Activated T-cell treated with anti-CD3 and anti-CD28 coated beads, Interleukin-2, amount 50 U/mL, for 72 hours (primary cell): Measurements from ENCODE around the gene DCC. TPM values are rescaled to one million over a fixed set of nuclear protein-coding genes. Genes with fewer than 3 reads are reported as not detected.

Experiments
- ATAC-seq, 2 donors: fragments of 150-1000 bp; cut with Tn5 transposase; replicated peaks in 1 of 2; 2 replicates each; pipeline ENCODE4 v1.10.0; 2021; ENCODE audit warnings: moderate library complexity in 2 of 2, mild to moderate bottlenecking in 1 of 2
- DNase-seq, 2 donors: peaks; one replicate each; pipeline ENCODE4 v3.0.0; 2021 to 2022; ENCODE audit warnings: mixed read lengths in 1 of 2
- H3K27ac Mint-ChIP-seq: one replicate; pipeline ENCODE4 v1.8.0; 2022; ENCODE audit warnings: mild to moderate bottlenecking, moderate library complexity, mixed read lengths
- H3K27me3 Mint-ChIP-seq: one replicate; pipeline ENCODE4 v1.8.0; 2022; ENCODE audit warnings: low read depth, mixed read lengths
- H3K36me3 Mint-ChIP-seq, 2 donors: one replicate each; pipeline ENCODE4 v1.8.0; 2022; ENCODE audit warnings: mixed read lengths in 2 of 2, mild to moderate bottlenecking in 1 of 2; ENCODE audit not compliant: insufficient read depth in 2 of 2
- H3K4me1 Mint-ChIP-seq: one replicate; pipeline ENCODE4 v1.8.0; 2022; ENCODE audit warnings: low read depth, mixed read lengths
- H3K4me3 Mint-ChIP-seq, 2 donors: one replicate each; pipeline ENCODE4 v1.8.0; 2022; ENCODE audit warnings: mild to moderate bottlenecking in 2 of 2, mixed read lengths in 2 of 2, moderate library complexity in 2 of 2
- H3K9me3 Mint-ChIP-seq, 2 donors: one replicate each; pipeline ENCODE4 v1.8.0; 2022; ENCODE audit warnings: mixed read lengths in 2 of 2
- total RNA-seq, 2 donors: library from RNA; stranded (reverse); gene quantifications; one replicate each; pipeline ENCODE4 v1.2.3, GENCODE V29; 2022

The DCC gene
- total RNA-seq, 2 donors from 2014 or later: not detected

GRCh38 chr18:52667463-52668065, 327.6 kb downstream of the DCC start:
- Mint-ChIP-seq H3K9me3 (peaks cover 1 to 3% of the 10 kb centered on the region in 2 donors), H3K4me3 (no peak overlapping the region)
- ATAC-seq: no peak

GRCh38 chr18:52670896-52671295, 330.9 kb downstream of the DCC start:
- no peaks in the 10 kb centered on the region for H3K36me3 Mint-ChIP-seq
- peaks cover 1 to 3% of the 10 kb centered on the region in 2 donors for H3K9me3 Mint-ChIP-seq
- H3K27ac Mint-ChIP-seq: no peak overlapping the region
- no peak overlapping the region for H3K4me3 Mint-ChIP-seq
- ATAC-seq (no peak), DNase-seq (no peak)
- no peaks in the 10 kb centered on the region for H3K4me1 Mint-ChIP-seq
- H3K27me3 Mint-ChIP-seq: no peaks in the 10 kb centered on the region

More at GRCh38 chr18:52667463-52668065, 327.6 kb downstream of the DCC start:
- no peaks in the 10 kb centered on the region for H3K36me3 Mint-ChIP-seq
- H3K27me3 Mint-ChIP-seq: no peaks in the 10 kb centered on the region
- no peaks in the 10 kb centered on the region for H3K4me1 Mint-ChIP-seq
- no peak overlapping the region for H3K27ac Mint-ChIP-seq
- no peak for DNase-seq

GRCh38 chr18:52678034-52678433, 338.0 kb downstream of the DCC start:
- H3K4me3 Mint-ChIP-seq: no peak overlapping the region
- no peaks in the 10 kb centered on the region for H3K4me1 Mint-ChIP-seq
- ATAC-seq (no peak), DNase-seq (no peak)
- H3K9me3 Mint-ChIP-seq: peaks cover 2% of the 10 kb centered on the region in 2 donors
- no peaks in the 10 kb centered on the region for H3K27me3 Mint-ChIP-seq
- H3K27ac Mint-ChIP-seq: no peak overlapping the region
- no peaks in the 10 kb centered on the region for H3K36me3 Mint-ChIP-seq

- Mint-ChIP-seq H3K27ac (no peak overlapping the region), H3K36me3 (no peaks in the 10 kb centered on the region), H3K4me1 (no peaks in the 10 kb centered on the region), H3K27me3 (no peaks in the 10 kb centered on the region), H3K4me3 (no peak overlapping the region), H3K9me3 (peaks cover 2% of the 10 kb centered on the region in 2 donors)
- no peak for DNase-seq
- ATAC-seq: no peak
Measured at GRCh38 chr18:52678551-52678950, 338.6 kb downstream of the DCC start.

DNA sequence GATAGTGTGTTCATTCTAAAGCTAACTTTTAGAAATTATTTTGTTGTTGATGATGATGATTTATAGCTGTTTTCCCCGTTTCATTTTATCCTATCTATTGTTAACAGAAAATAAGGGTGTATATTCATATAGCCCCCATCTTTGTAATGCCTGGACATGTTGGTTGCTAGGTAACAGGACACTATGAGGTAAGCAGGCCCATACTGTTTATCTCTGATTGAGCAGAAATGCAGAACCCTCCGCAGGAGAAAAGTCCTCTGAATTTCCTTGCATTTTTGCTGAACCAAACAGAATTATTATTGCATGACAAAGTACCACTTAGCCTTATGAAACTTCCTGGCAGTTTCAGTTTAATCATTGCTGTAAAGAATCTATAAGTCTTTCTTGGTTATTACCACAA, 339.4 kb downstream of the DCC start:
- DNase-seq (no peak), ATAC-seq (no peak)
- Mint-ChIP-seq H3K4me1 (no peaks in the 10 kb centered on the region), H3K4me3 (no peak overlapping the region), H3K27ac (no peak overlapping the region), H3K27me3 (no peaks in the 10 kb centered on the region), H3K36me3 (no peaks in the 10 kb centered on the region), H3K9me3 (peaks cover 2% of the 10 kb centered on the region in 2 donors)

- no peak for ATAC-seq
- peaks cover 2% of the 10 kb centered on the region in 2 donors for H3K9me3 Mint-ChIP-seq
- no peaks in the 10 kb centered on the region for H3K4me1 Mint-ChIP-seq
- no peaks in the 10 kb centered on the region for H3K27me3 Mint-ChIP-seq
- no peak for DNase-seq
- H3K27ac Mint-ChIP-seq: no peak overlapping the region
- H3K4me3 Mint-ChIP-seq: no peak overlapping the region
- no peaks in the 10 kb centered on the region for H3K36me3 Mint-ChIP-seq
Measured at GRCh38 chr18:52682260-52682659, 342.3 kb downstream of the DCC start.

DNA sequence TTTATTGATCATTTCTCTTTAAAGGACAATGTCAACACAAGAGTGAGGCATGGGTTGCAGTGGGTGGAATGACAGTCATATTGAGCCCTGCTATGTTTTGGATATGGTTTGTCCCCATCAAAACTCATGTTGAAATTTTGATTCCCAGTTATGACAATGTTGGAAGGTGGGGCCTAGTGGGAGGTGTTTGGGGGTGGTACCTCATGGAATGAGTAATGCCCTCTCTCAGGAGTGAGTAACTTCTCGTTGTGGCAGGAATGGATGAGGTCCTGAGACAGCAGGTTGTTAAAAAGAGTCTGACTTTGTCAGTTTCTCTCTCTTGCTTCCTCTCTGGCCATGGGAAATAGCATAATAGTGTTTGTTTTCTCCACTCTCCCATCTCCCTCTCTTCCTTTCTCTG, 345.3 kb downstream of the DCC start:
- H3K36me3 Mint-ChIP-seq: no peaks in the 10 kb centered on the region
- DNase-seq (no peak), ATAC-seq (no peak)

DNA sequence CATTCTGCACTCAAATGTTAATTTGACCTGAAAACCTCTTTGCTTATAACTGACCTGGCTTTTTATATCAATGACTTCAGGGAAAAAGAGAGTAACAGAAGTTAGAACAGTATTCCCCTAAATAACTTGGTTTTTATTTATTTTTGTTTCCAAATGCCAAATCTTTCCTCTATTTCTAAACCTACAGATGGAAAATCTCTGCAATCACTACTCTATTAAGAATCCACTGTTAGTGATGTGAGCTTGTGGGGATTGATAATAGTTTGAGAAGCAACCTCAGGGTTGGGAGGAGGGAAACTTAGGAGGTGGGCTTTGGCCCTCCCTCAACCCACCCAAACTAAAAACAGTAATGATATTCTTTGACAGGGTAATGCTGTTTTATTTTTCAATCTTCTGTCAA, 351.8 kb downstream of the DCC start:
- no peak for ATAC-seq
- Mint-ChIP-seq H3K4me3 (no peak overlapping the region), H3K4me1 (no peaks in the 10 kb centered on the region), H3K27me3 (no peaks in the 10 kb centered on the region), H3K27ac (no peak overlapping the region), H3K36me3 (no peaks in the 10 kb centered on the region), H3K9me3 (no peaks in the 10 kb centered on the region)
- no peak for DNase-seq

More for the DNA sequence above, 345.3 kb downstream of the DCC start:
- Mint-ChIP-seq H3K9me3 (peaks cover 0 to 2% of the 10 kb centered on the region in 2 donors), H3K27ac (no peak overlapping the region), H3K27me3 (no peaks in the 10 kb centered on the region), H3K4me3 (no peak overlapping the region), H3K4me1 (no peaks in the 10 kb centered on the region)

DNA sequence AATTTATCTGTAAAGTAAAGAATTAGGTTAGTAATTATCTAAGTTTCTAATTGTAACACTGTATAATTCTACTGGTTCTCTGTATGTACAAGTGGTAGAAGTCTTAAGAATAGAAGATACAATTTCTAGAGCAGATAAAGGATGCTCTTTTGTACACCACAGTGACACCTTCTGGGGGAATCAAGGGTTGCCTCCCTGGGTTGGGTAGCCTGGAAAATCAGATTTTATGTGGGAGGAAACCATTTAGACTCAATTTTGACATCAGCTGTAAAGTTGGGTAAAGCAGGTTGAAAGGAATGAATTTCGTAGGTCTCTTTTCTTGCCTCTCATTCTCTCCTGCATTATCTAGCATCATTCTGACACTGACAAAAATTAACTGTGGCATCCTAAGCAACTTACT, 354.8 kb downstream of the DCC start:
- ATAC-seq (no peak), DNase-seq (no peak)
- no peaks in the 10 kb centered on the region for H3K27me3 Mint-ChIP-seq
- H3K9me3 Mint-ChIP-seq: no peaks in the 10 kb centered on the region
- no peaks in the 10 kb centered on the region for H3K36me3 Mint-ChIP-seq
- H3K27ac Mint-ChIP-seq: no peak overlapping the region
- no peaks in the 10 kb centered on the region for H3K4me1 Mint-ChIP-seq
- H3K4me3 Mint-ChIP-seq: no peak overlapping the region

GRCh38 chr18:52700116-52700515, 360.1 kb downstream of the DCC start:
- H3K9me3 Mint-ChIP-seq: peaks cover 5 to 9% of the 10 kb centered on the region in 2 donors
- H3K36me3 Mint-ChIP-seq: peaks cover 2 to 3% of the 10 kb centered on the region in 2 donors
- DNase-seq: no peak
- no peaks in the 10 kb centered on the region for H3K27me3 Mint-ChIP-seq
- no peak overlapping the region for H3K4me3 Mint-ChIP-seq
- no peak overlapping the region for H3K27ac Mint-ChIP-seq
- no peak for ATAC-seq
- no peaks in the 10 kb centered on the region for H3K4me1 Mint-ChIP-seq

DNA sequence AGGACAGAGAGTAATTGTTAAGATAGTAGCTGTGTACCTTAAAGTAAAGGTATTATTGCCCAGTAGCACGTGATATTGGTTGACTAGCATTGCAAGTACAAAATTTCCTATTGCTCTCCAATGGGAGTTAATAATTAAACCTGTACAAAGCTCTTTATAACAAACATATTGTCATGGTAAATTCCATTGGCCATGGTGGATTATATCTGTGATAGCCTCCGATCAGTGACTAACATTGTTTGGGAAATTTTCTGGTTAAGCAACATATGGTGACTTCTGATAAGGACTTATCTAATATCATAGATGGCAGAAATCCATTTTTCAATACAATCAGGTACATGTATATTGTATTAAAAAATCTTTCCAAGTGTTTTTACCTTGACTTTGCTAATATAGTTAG, 360.8 kb downstream of the DCC start:
- Mint-ChIP-seq H3K36me3 (peaks cover 2 to 3% of the 10 kb centered on the region in 2 donors), H3K4me3 (no peak overlapping the region), H3K27me3 (no peaks in the 10 kb centered on the region), H3K27ac (no peak overlapping the region), H3K9me3 (peaks cover 6 to 9% of the 10 kb centered on the region in 2 donors), H3K4me1 (no peaks in the 10 kb centered on the region)
- ATAC-seq: no peak
- DNase-seq: no peak

- peaks cover 7 to 9% of the 10 kb centered on the region in 2 donors for H3K9me3 Mint-ChIP-seq
- no peak overlapping the region for H3K27ac Mint-ChIP-seq
- DNase-seq (no peak), ATAC-seq (no peak)
- no peaks in the 10 kb centered on the region for H3K27me3 Mint-ChIP-seq
- no peak overlapping the region for H3K4me3 Mint-ChIP-seq
- no peaks in the 10 kb centered on the region for H3K4me1 Mint-ChIP-seq
- H3K36me3 Mint-ChIP-seq: peaks cover 2 to 3% of the 10 kb centered on the region in 2 donors
Measured at GRCh38 chr18:52701219-52701935, 361.4 kb downstream of the DCC start.

- H3K27ac Mint-ChIP-seq: no peak overlapping the region
- H3K36me3 Mint-ChIP-seq: no peaks in the 10 kb centered on the region
- H3K27me3 Mint-ChIP-seq: peaks cover 6% of the 10 kb centered on the region
- DNase-seq (no peak), ATAC-seq (no peak)
- H3K9me3 Mint-ChIP-seq: peaks cover 3% of the 10 kb centered on the region in 2 donors
- H3K4me3 Mint-ChIP-seq: no peak overlapping the region
- no peaks in the 10 kb centered on the region for H3K4me1 Mint-ChIP-seq
Measured at GRCh38 chr18:52715421-52715820, 375.4 kb downstream of the DCC start.

- H3K4me1 Mint-ChIP-seq: no peaks in the 10 kb centered on the region
- no peak overlapping the region for H3K27ac Mint-ChIP-seq
- H3K9me3 Mint-ChIP-seq: peaks cover 3% of the 10 kb centered on the region in 2 donors
- peaks cover 6% of the 10 kb centered on the region for H3K27me3 Mint-ChIP-seq
- ATAC-seq (no peak), DNase-seq (no peak)
- H3K36me3 Mint-ChIP-seq: no peaks in the 10 kb centered on the region
- H3K4me3 Mint-ChIP-seq: no peak overlapping the region
Measured at GRCh38 chr18:52715991-52716390, 376.0 kb downstream of the DCC start.
